Measurements from ENCODE around the gene ELAVL1.

The ELAVL1 gene

GRCh38 chr19:7910321-7911161, 94.9 kb downstream of the ELAVL1 start:
- no peak for DNase-seq (ENCODE audit: low read depth)

GRCh38 chr19:7909471-7910067, 95.9 kb downstream of the ELAVL1 start:
- DNase-seq (ENCODE audit: low read depth), result no peak

GRCh38 chr19:7908742-7909461, 96.5 kb downstream of the ELAVL1 start:
- no peak for DNase-seq (ENCODE audit: low read depth)

All from amniotic epithelial cell (primary cell).